ENCODE measurements around the gene NUP88. TPM values are rescaled to one million over a fixed set of nuclear protein-coding genes. Genes with fewer than 3 reads are reported as not detected.
"Not testable (repeated sequence)": the region's sequence is repeated elsewhere in the genome, so short reads cannot be mapped to it uniquely, and the experiment has no call there.

Gene NUP88
- total RNA-seq, 4 donors from 2014 or later = 64.4 to 87.1 (median 75.6) TPM

DNA sequence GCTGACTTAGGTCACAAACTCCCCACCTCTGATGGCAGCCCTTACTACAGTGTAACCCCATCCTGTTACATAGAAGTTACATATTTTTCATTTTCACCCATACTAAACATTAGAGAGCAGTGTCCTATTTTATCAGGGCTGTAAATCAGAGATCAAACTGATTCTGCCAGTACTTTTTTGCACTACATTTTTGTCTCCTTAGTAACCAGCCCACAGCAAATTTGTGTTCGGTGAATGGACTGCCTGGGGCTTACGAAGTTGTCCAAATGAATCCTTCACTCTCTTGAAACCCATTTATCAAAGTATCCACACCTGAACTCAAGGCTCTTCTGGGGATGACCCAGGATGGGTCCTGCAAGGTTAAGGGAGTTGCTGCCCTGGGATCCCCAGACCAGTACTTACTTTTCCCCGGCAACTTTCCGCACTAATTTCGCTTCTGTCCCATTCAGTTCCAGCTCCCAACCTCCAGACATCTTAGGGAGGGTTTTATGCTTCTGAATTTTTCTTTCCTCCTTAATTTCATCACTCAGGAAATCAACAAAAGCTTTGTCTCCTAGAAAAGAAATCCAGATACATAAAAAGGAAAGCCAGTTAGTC, 18.4 kb upstream of the NUP88 start:
- Histone ChIP-seq H3K27me3 (no peaks in the 10 kb centered on the region), H3K27ac (no peak overlapping the region), H3K36me3 (peaks cover 37% of the 10 kb centered on the region), H3K4me3 (peak overlapping the region; percentile 72), H3K9me3 (no peaks in the 10 kb centered on the region), H3K4me1 (peaks cover 26% of the 10 kb centered on the region)
- no peak for DNase-seq (ENCODE audit: low spot score in 2 of 2)
- TF ChIP-seq, protein P1, sequence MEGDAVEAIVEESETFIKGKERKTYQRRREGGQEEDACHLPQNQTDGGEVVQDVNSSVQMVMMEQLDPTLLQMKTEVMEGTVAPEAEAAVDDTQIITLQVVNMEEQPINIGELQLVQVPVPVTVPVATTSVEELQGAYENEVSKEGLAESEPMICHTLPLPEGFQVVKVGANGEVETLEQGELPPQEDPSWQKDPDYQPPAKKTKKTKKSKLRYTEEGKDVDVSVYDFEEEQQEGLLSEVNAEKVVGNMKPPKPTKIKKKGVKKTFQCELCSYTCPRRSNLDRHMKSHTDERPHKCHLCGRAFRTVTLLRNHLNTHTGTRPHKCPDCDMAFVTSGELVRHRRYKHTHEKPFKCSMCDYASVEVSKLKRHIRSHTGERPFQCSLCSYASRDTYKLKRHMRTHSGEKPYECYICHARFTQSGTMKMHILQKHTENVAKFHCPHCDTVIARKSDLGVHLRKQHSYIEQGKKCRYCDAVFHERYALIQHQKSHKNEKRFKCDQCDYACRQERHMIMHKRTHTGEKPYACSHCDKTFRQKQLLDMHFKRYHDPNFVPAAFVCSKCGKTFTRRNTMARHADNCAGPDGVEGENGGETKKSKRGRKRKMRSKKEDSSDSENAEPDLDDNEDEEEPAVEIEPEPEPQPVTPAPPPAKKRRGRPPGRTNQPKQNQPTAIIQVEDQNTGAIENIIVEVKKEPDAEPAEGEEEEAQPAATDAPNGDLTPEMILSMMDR (IDR thresholded peaks at IDR 0.05) = no peak
- TF ChIP-seq POLR2A (IDR thresholded peaks at IDR 0.05) = no peak
- no peak for TF ChIP-seq POLR2AphosphoS5 (IDR thresholded peaks at IDR 0.05)
- TF ChIP-seq EP300 (IDR thresholded peaks at IDR 0.05) = no peak
- 46% methylated on average over 5 of the region's 5 CpGs for WGBS

DNA sequence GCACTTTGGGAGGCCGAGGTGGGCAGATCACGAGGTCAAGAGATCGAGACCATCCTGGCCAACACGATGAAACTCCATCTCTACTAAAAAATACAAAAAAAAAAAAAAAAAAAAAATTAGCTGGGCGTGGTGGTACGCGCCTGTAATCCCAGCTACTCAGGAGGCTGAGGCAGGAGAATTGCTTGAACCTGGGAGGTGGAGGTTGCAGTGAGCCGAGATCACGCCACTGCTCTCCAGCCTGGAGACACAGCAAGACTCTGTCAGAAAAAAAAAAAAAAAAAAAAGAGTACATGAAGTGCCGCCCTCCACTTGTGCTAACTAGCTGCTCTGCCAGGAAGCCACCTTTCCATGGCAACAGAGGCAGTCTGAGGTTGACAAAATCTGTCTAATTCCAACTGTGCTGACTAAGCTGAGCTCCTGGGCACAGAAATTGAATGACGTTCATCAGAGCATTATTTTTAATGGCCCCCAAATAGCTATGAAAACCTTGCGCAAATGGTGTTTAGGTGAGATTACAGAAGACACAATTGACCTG, 16.4 kb upstream of the NUP88 start:
- Histone ChIP-seq H3K4me1 (peaks cover 32% of the 10 kb centered on the region), H3K36me3 (peaks cover 56% of the 10 kb centered on the region)
- 88% methylated on average over 12 of the region's 12 CpGs for WGBS
- H3K4me3 ChIP-seq; H3K9me3 ChIP-seq; H3K27me3 ChIP-seq; H3K27ac ChIP-seq; DNase-seq (ENCODE audit: low spot score in 2 of 2): not testable (repeated sequence)

DNA sequence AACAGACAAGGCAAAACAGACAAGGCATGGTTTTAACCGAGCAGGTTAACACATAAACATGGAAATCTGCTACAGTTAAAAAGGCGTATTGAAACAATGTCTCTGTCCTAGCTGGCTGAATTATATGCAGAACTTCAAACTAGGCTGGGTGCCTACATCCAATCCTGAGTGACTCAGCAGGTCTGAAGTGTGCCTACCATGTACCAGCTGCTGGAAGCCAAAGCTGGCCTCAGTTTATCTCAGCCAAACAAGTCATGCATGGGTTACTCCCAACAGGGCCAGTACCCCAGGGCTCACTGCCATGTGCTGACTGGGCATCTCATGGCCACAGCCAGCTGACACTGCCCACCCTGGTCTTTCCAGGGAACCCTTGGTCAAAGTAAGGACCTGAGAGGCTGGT, 15.5 kb upstream of the NUP88 start:
- Histone ChIP-seq H3K36me3 (peaks cover 65% of the 10 kb centered on the region), H3K27ac (no peak overlapping the region), H3K9me3 (no peaks in the 10 kb centered on the region), H3K4me3 (no peak overlapping the region), H3K27me3 (no peaks in the 10 kb centered on the region), H3K4me1 (peaks cover 32% of the 10 kb centered on the region)
- WGBS = 89% methylated on average over 2 of the region's 2 CpGs
- DNase-seq (ENCODE audit: low spot score in 2 of 2) = no peak
- TF ChIP-seq POLR2A (IDR thresholded peaks at IDR 0.05) (no peak), EP300 (IDR thresholded peaks at IDR 0.05) (no peak), POLR2AphosphoS5 (IDR thresholded peaks at IDR 0.05) (no peak)
- TF ChIP-seq, protein P1 (IDR thresholded peaks at IDR 0.05) = no peak

DNA sequence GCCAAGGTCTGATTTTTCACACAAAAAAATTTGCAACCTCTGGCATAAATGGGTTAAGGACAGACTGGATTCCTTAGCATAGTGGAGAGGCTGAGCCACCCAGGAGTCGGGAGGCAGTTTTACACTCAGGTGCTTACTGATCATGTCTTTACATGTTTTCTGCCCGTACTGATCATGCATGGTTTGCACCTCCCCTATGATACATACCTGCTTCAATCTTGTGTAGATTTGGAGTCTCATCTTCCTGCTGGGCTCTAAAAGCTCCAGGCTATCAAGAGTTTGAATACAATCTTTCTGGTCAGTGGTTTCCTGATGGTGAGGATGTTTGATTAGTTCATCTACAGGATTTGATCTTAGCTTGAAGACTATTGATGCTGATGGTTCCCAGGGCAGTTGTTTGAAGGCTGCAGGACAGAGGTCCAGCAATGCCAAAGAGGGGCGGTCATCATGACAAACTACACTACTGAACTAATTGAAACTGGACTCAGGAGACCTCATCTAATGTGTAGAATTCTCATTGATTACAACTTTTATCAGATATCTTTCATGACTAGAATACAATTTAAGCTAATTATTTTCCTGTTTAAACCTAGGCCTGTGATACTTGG, 12.6 kb upstream of the NUP88 start:
- Histone ChIP-seq H3K4me1 (peaks cover 15% of the 10 kb centered on the region), H3K9me3 (no peaks in the 10 kb centered on the region), H3K27me3 (no peaks in the 10 kb centered on the region), H3K27ac (no peak overlapping the region), H3K4me3 (no peak overlapping the region), H3K36me3 (peaks cover 86% of the 10 kb centered on the region)
- WGBS = 51% methylated on average over 3 of the region's 3 CpGs
- DNase-seq (ENCODE audit: low spot score in 2 of 2) = no peak
- TF ChIP-seq POLR2AphosphoS5 (IDR thresholded peaks at IDR 0.05) (no peak), POLR2A (IDR thresholded peaks at IDR 0.05) (no peak)
- TF ChIP-seq, protein P1 (IDR thresholded peaks at IDR 0.05) = no peak

DNA sequence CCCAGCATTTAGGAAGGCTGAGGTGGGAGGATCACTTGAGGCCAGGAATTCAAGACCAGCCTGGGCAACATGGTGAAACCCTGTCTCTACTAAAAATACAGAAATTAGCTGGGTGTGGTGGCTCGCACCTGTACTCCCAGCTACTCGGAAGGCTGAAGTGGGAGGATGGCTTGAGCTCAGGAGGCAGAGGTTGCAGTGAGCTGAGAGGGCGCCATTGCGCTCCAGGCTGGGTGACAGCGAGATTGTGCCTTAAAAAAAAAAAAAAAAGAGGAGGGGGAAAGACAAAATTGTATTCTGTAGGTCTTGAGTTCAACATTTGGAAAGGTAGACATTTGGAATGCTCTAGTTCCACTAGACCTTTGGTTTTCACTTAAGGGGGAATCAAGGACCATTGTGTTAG, 11.8 kb upstream of the NUP88 start:
- H3K4me3 ChIP-seq; H3K27ac ChIP-seq; H3K27me3 ChIP-seq; DNase-seq (ENCODE audit: low spot score in 2 of 2); H3K9me3 ChIP-seq: not testable (repeated sequence)
- 70% methylated on average over 5 of the region's 5 CpGs for WGBS
- Histone ChIP-seq H3K4me1 (peaks cover 10% of the 10 kb centered on the region), H3K36me3 (peaks cover 90% of the 10 kb centered on the region)

DNA sequence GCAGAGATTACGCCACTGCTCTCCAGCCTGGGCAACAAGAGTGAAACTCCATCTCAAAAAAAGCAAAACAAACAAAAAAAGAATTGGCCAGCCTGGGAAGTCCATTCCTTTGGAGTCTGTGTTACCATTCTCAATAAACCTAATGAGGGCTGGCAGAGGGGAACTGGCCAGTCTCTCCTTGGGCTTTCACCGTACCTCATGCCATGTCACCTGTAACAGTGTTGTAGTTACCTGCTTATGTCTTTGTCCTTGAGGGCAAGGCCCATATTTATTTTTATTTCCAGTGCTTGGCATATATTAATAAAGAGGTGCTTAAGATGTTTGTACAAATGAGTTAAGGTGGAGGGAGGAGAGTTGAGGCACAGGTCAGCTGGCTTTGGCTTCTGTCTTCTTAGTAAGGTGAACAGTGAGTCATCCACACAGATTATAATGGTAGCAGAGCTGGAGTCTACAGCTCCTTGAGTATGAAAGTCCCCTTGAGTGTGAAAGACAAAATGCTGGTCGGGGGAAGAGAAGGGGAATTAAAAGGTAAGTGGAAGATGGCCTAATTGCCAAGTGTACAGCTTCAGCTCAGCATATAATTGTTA, 11.0 kb upstream of the NUP88 start:
- H3K9me3 ChIP-seq = no peaks in the 10 kb centered on the region
- TF ChIP-seq, protein P1 (IDR thresholded peaks at IDR 0.05) = no peak
- TF ChIP-seq POLR2A (IDR thresholded peaks at IDR 0.05) = no peak
- TF ChIP-seq EP300 (IDR thresholded peaks at IDR 0.05) = no peak
- no peak for TF ChIP-seq POLR2AphosphoS5 (IDR thresholded peaks at IDR 0.05)
- peaks cover 6% of the 10 kb centered on the region for H3K4me1 ChIP-seq
- peaks cover 97% of the 10 kb centered on the region for H3K36me3 ChIP-seq
- no peak overlapping the region for H3K4me3 ChIP-seq
- H3K27me3 ChIP-seq = no peaks in the 10 kb centered on the region
- no peak for DNase-seq (ENCODE audit: low spot score in 2 of 2)
- WGBS = 92% methylated on average over 3 of the region's 3 CpGs
- no peak overlapping the region for H3K27ac ChIP-seq
